NT2/D1 (cell line): ENCODE data around the gene C7.
A peak's percentile ranks its signal among the peaks of the same experiment; 100 is the strongest.
"Not testable (repeated sequence)": the region's sequence is repeated elsewhere in the genome, so short reads cannot be mapped to it uniquely, and the experiment has no call there.

Source experiments
- DNase-seq: peaks from one replicate; pipeline ENCODE4 v3.0.0-alpha.2; 2011; ENCODE audit warnings: low read depth, low spot score
- H3K27me3 ChIP-seq: 2 replicates; pipeline ENCODE4 v1.6.0; 2011; ENCODE audit warnings: mild to moderate bottlenecking; ENCODE audit not compliant: insufficient read length, insufficient read depth
- H3K36me3 ChIP-seq: 2 replicates; pipeline ENCODE4 v1.6.1; 2011; ENCODE audit warnings: mild to moderate bottlenecking, low read length, mixed read lengths; ENCODE audit not compliant: insufficient read depth, insufficient read length
- H3K4me1 ChIP-seq: 2 replicates; pipeline ENCODE4 v1.5.1; 2011; ENCODE audit not compliant: insufficient read depth, insufficient read length
- H3K4me3 ChIP-seq: 2 replicates; pipeline ENCODE4 v1.5.1; 2011; ENCODE audit warnings: low read depth; ENCODE audit not compliant: insufficient read length
- H3K9ac ChIP-seq: 2 replicates; pipeline ENCODE4 v1.6.0; 2011; ENCODE audit warnings: low read depth; ENCODE audit not compliant: insufficient read length
- H3K9me3 ChIP-seq: 2 replicates; pipeline ENCODE4 v1.5.1; 2011; ENCODE audit warnings: mild to moderate bottlenecking, low read length; ENCODE audit not compliant: insufficient read depth
- SUZ12 ChIP-seq: IDR thresholded peaks from 2 replicates; pipeline ENCODE4 v1.6.1; 2011; ENCODE audit not compliant: insufficient read length, insufficient read depth; ENCODE audit errors: extremely low read depth
- YY1 ChIP-seq: IDR thresholded peaks from 2 replicates; pipeline ENCODE4 v1.6.1; 2011; ENCODE audit not compliant: insufficient read length, insufficient read depth
- ZNF274 ChIP-seq: IDR thresholded peaks from 2 replicates; pipeline ENCODE4 v1.6.1; 2011; ENCODE audit warnings: mild to moderate bottlenecking, low read depth, low read length

C7 gene

GRCh38 chr5:40875958-40876357 lies 33.3 kb upstream of the C7 start:
- TF ChIP-seq SUZ12: no peak
- TF ChIP-seq ZNF274: no peak
- TF ChIP-seq YY1: no peak
- H3K9ac ChIP-seq: no peak overlapping the region
- no peaks in the 10 kb centered on the region for H3K36me3 ChIP-seq
- H3K9me3 ChIP-seq: peaks cover 12% of the 10 kb centered on the region; the same call in 1 of the 2 replicates
- no peak for DNase-seq
- no peaks in the 10 kb centered on the region for H3K27me3 ChIP-seq
- no peaks in the 10 kb centered on the region for H3K4me1 ChIP-seq
- no peak overlapping the region for H3K4me3 ChIP-seq

DNA sequence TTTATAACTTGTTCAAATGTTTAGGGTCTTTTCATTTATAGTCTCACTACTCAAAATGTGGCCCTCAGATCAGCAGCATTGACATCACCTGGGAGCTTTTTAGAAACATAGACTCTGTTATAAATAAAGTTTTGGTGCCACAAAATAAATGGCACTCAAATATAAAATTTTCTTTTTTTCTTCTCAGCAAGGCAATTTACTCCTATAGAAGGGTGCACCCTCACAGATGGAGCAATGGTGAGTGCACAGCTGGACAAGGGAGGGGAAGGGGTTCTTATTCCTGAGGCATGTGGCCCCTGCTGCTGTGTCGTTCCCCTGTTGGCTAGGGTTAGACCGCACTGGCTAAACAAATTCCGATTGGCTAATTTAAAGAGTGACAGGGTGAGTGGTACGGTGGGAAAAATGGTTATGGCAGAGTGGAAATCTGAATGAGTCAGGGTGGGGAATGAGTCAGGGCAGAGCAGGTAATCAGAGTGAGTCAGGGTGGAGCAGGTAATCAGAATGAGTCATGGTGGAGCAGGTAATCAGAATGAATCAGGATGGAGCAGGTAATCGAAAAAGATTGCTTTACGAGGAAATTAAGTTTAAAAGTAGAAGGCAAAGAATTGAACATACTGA lies 31.8 kb upstream of the C7 start:
- no peak for DNase-seq
- Histone ChIP-seq H3K9me3 (peaks cover 16% of the 10 kb centered on the region; the same call in 1 of the 2 replicates), H3K9ac (no peak overlapping the region), H3K4me3 (no peak overlapping the region), H3K36me3 (no peaks in the 10 kb centered on the region), H3K4me1 (no peaks in the 10 kb centered on the region), H3K27me3 (no peaks in the 10 kb centered on the region)
- TF ChIP-seq SUZ12 (no peak), ZNF274 (no peak), YY1 (no peak)

DNA sequence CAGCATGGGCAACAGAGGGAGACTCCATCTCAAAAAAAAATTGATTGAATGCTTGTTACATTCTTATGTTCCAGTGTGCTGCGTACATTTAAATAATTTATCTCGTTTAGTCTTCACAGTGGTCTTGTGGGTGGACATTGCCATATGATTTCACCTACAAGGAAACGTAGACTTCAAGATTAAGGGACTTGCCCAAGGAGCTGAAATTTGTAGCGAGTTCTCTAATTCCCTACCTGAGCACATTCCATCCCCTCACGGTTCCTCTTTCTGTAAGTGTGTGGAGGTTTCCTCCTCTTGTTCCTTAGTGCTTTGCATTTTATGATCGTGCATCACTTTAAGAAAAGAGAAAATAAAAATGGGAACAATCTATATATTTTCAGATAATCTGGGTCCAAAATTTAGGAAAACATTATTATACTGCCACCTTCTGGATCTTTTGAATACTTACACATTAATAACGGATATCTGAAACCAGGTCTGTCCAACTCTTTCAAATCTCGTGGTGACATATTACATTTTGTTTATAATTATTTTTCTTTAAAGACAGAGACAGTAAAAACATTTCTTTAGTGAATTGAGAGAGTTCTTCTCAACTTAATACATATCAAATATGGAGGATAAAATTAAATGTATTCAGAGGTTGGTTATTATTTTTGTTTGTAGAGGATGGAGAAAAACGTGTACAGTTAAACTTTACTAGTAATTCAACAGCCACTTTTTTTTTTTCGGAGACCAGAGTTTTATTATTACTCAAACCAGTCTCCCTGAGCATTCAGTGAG lies 29.9 kb upstream of the C7 start:
- Histone ChIP-seq H3K9ac (no peak overlapping the region), H3K4me3 (no peak overlapping the region), H3K36me3 (no peaks in the 10 kb centered on the region), H3K27me3 (no peaks in the 10 kb centered on the region), H3K4me1 (no peaks in the 10 kb centered on the region), H3K9me3 (peaks cover 21% of the 10 kb centered on the region; the same call in 1 of the 2 replicates)
- no peak for TF ChIP-seq ZNF274
- no peak for TF ChIP-seq SUZ12
- no peak for TF ChIP-seq YY1
- DNase-seq: no peak

DNA sequence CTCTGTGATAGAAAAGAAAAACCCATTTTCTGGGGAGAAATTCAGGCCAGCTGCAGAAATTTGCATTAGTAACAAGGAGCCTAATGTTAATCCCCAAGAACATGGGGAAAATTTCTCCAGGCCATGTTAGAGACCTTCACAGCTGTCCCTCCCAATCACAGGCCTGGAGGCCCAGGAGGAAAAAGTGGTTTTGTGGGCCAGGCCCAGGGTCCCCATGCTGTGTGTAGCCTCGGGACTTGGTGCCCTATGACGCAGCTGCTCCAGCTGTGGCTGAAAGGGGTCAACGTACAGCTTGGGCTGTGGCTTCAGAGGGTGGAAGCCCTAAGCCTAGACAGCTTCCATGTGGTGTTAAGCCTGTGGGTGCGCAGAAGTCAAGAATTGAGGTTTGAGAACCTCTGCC lies 27.0 kb upstream of the C7 start:
- Histone ChIP-seq H3K9ac (no peak overlapping the region), H3K4me1 (no peaks in the 10 kb centered on the region), H3K4me3 (no peak overlapping the region), H3K27me3 (no peaks in the 10 kb centered on the region), H3K9me3 (peaks cover 17% of the 10 kb centered on the region; the same call in 1 of the 2 replicates), H3K36me3 (no peaks in the 10 kb centered on the region)
- no peak for TF ChIP-seq SUZ12
- no peak for TF ChIP-seq YY1
- TF ChIP-seq ZNF274: no peak
- DNase-seq: no peak

- H3K36me3 ChIP-seq, DNase-seq, H3K4me1 ChIP-seq, H3K9me3 ChIP-seq, H3K9ac ChIP-seq, H3K4me3 ChIP-seq, H3K27me3 ChIP-seq: not testable (repeated sequence)
Observed at GRCh38 chr5:40883051-40883450, 26.2 kb upstream of the C7 start.

DNA sequence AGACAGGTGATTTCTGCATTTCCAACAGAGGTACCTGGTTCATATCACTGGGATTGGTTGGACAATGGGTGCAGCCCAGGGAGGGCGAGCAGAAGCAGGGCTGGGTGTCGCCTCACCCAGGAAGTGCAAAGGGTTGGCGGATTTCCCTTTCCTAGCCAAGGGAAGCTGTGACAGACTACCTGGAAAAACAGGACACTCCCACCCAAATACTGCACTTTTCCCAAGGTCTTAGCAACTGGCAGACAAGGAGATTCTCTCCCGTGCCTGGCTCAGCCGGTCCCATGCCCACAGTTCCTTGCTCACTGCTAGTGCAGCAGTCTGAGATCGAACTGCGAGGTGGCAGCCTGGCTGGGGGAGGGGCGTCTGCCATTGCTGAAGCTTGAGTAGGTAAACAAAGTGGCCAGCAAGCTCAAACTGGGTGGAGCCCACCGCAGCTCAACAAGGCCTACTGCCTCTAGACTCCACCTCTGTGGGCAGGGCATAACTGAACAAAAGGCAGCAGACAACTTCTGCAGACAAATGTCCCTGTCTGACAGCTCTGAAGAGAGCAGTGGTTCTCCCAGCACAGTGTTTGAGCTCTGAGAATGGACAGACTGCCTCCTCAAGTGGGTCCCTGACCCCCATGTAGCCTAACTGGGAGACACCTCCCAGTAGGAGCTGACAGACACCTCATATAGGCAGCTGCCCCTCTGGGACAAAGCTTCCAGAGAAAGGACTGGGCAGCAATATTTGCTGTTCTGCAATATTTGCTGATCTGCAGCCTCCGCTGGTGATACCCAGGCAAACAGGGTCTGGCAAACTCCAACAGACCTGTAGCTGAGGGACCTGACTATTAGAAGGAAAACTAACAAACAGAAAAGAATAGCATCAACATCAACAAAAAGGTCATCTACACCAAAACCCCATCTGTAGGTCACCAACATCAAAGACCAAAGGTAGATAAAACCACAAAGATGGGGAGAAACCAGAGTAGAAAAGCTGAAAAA lies 13.6 kb upstream of the C7 start:
- not testable (repeated sequence) for H3K27me3 ChIP-seq, DNase-seq, H3K4me1 ChIP-seq, H3K36me3 ChIP-seq, H3K9me3 ChIP-seq, H3K9ac ChIP-seq
- H3K4me3 ChIP-seq: peak overlapping the region; percentile 15

- H3K27me3 ChIP-seq: no peaks in the 10 kb centered on the region
- H3K9me3 ChIP-seq: no peaks in the 10 kb centered on the region
- peak; percentile 66 for DNase-seq
- H3K9ac ChIP-seq: no peak overlapping the region
- no peaks in the 10 kb centered on the region for H3K36me3 ChIP-seq
- H3K4me1 ChIP-seq: no peaks in the 10 kb centered on the region
- no peak for TF ChIP-seq SUZ12
- TF ChIP-seq ZNF274: no peak
- no peak for TF ChIP-seq YY1
- H3K4me3 ChIP-seq: no peak overlapping the region
Observed at GRCh38 chr5:40904205-40904993, 4.9 kb upstream of the C7 start.
